Measurements from ENCODE around the gene HRH2.
"Not testable (repeated sequence)": the region's sequence is repeated elsewhere in the genome, so short reads cannot be mapped to it uniquely, and the experiment has no call there.

Gene HRH2

GRCh38 chr5:175748650-175749049 lies 90.8 kb downstream of the HRH2 start:
- DNase-seq (ENCODE audit: extremely low read depth, low read depth): no peak
- TF ChIP-seq, protein P1, sequence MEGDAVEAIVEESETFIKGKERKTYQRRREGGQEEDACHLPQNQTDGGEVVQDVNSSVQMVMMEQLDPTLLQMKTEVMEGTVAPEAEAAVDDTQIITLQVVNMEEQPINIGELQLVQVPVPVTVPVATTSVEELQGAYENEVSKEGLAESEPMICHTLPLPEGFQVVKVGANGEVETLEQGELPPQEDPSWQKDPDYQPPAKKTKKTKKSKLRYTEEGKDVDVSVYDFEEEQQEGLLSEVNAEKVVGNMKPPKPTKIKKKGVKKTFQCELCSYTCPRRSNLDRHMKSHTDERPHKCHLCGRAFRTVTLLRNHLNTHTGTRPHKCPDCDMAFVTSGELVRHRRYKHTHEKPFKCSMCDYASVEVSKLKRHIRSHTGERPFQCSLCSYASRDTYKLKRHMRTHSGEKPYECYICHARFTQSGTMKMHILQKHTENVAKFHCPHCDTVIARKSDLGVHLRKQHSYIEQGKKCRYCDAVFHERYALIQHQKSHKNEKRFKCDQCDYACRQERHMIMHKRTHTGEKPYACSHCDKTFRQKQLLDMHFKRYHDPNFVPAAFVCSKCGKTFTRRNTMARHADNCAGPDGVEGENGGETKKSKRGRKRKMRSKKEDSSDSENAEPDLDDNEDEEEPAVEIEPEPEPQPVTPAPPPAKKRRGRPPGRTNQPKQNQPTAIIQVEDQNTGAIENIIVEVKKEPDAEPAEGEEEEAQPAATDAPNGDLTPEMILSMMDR (IDR thresholded peaks at IDR 0.05; ENCODE audit: low read depth, low read length): no peak

- DNase-seq (ENCODE audit: extremely low read depth, low read depth): no peak
- TF ChIP-seq, protein P1 (IDR thresholded peaks at IDR 0.05; ENCODE audit: low read depth, low read length): no peak
These were observed 91.7 kb downstream of the HRH2 start for GRCh38 chr5:175749591-175749990.

GRCh38 chr5:175750511-175750931 lies 92.7 kb downstream of the HRH2 start:
- no peak for DNase-seq (ENCODE audit: extremely low read depth, low read depth)
- TF ChIP-seq, protein P1 (IDR thresholded peaks at IDR 0.05; ENCODE audit: low read depth, low read length): no peak

GRCh38 chr5:175751369-175751768 lies 93.5 kb downstream of the HRH2 start:
- DNase-seq (ENCODE audit: extremely low read depth, low read depth): no peak
- TF ChIP-seq, protein P1 (IDR thresholded peaks at IDR 0.05; ENCODE audit: low read depth, low read length): no peak

GRCh38 chr5:175752826-175753535 lies 95.1 kb downstream of the HRH2 start:
- no peak for DNase-seq (ENCODE audit: extremely low read depth, low read depth)
- TF ChIP-seq, protein P1 (IDR thresholded peaks at IDR 0.05; ENCODE audit: low read depth, low read length): no peak

GRCh38 chr5:175753536-175754402 lies 95.9 kb downstream of the HRH2 start:
- TF ChIP-seq, protein P1 (IDR thresholded peaks at IDR 0.05; ENCODE audit: low read depth, low read length): no peak
- DNase-seq (ENCODE audit: extremely low read depth, low read depth): no peak

GRCh38 chr5:175759991-175760390 lies 102.1 kb downstream of the HRH2 start:
- not testable (repeated sequence) for DNase-seq (ENCODE audit: extremely low read depth, low read depth)
